Stimulated activated CD8-positive, alpha-beta memory T cell treated with anti-CD3 and anti-CD28 coated beads, Interleukin-15, amount 100 ng/mL, for 24 hours (primary cell): Measurements from ENCODE around the gene NRL.
A peak's percentile ranks its signal among the peaks of the same experiment; 100 is the strongest.

ENCODE experiments used
- DNase-seq: peaks from one replicate; pipeline ENCODE4 v3.0.0-alpha.2; 2020; ENCODE audit warnings: low read depth

The NRL gene

DNA sequence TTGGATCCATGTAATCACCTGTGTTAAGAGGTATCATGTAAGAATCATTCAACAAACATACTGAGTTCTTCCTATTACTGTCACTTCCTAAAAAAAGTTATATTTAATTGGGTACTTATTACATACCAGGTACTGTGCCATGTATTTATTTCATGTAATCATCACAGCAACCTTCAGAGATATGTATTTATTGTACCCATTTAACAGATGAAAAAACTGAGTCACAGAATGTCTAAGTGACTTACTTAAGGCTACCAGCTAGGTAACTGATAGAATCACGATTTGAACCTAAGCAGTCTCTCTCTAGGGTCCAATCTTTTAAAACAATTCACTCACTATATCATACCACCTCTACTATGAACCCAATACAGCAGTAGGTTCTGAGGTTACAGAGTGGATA, 29.7 kb upstream of the NRL start:
- no peak for DNase-seq

DNA sequence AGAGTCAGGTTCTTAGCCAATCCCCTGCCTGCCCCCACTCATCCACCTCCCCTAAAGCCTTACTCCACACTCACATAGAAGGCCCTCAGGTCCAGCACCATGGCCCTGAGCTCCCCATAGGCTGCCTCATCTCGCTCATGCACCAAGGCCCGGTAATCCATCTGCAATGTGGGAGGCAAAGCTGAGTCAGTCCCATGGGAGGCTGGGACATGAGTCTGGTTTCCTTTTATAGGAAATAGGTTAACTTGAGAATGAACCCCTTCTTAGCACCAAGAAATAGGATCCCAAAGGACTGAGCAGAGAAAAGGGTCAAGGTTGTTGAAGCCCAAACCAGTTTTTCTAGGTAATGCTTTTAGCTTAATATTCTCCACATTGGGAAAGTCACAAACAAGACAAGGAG, 28.8 kb upstream of the NRL start:
- DNase-seq = no peak

DNA sequence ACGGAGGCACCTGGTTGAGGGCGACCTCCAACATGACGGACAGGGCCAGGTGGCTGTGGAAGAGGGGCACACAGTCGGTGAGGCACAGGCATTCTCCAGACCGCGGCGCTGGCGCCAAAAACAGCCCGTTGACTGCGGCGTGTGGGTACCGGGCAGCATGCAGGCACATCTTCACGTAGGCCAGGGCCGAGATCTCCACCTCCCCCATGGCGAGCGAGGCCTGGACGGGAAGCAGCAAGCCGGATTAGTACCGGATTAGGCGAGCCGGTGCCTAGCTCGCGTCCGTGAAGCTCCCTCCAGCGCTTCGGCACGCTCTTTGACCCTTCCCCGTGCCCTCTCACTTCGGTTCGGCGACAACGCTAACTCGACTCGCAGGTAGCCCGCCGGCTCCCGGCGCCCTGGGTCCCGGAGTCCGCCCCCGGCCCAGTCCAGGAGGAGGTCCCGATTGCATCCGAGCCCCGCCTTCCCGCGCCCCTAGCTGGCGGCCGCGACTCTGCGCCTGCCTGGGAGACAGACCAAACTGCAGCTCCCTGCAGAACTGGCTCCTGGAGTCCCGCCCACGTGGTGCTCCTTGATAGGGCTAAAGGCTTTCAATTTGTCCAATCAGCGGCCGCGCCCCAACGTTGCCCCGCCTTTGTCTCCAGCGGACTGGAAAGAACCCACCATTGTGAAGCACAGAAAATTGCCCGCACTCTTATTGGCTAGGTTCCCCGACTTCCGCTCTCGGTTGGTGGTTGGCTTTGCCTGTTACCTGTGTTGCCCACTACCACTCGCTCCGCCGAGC, 26.5 kb upstream of the NRL start, which contains the start of gene EMC9:
TSS of gene EMC9 (minus strand) at position 495 of the 784 bp plus-strand sequence. CDS start at position 208, 287 bp downstream.
- peak; percentile 97 for DNase-seq

DNA sequence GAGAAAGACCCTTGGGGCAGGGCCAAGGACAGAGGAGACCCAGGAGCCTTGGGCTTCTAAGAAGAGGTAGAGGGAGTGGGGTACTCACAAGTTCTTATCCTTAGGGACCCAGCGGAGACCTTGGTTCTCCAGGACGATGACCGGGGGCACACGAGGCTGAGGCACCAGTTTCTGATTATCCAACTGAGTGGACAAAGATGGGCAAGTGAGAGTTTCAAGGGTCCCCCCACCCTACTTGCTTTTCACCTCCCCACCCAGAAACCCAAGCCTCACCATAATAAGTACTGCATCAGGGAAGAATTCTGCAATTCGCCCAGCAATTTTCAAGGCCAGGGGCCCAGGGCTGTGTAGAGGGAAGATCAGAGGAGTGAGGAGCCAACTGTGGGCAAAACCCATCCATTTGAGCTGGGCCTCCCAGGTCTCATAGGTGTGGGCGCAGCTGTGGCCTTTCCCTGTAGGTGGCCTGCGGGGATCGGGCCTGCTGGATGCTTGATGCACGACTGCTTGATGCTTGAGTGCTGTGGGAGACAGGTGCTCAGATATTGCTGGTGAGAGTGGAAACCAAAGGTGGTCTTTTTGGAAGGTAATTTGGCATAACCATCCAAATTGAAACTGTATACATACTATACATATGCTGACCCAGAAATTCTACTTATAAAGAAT, 24.7 kb upstream of the NRL start:
- no peak for DNase-seq

DNA sequence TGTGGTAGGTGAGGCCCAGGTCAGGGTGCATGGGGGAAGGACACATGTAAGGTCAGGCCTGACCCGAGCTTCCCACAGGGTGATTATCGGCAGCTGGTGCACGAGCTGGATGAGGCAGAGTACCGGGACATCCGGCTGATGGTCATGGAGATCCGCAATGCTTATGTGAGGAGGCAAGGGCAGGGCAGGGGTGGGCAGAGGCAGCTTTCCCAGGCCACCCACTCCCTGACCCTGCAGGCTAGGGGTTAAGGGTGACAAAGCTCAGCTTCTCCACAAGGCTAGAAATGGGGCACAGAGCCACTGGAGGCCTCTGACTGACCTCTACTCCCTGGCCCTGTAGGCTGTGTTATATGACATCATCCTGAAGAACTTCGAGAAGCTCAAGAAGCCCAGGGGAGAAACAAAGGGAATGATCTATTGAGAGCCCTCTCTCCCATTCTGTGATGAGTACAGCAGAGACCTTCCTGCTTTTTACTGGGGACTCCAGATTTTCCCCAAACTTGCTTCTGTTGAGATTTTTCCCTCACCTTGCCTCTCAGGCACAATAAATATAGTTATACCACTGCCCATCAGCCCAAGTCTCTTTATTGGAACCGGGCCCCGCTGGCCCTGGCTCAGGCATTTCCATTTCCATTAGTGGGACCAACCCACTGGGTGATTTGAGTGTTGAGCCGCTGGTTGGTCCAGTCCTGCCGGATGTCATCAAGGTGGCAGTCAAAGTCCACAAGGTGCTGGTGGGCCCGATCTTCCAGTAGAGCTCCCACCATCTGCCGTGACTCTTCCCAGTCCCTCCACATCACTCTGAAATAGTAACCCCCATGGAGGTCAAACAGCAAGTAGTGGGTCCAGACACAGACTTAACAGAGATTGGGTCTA, 23.9 kb upstream of the NRL start:
- no peak for DNase-seq

DNA sequence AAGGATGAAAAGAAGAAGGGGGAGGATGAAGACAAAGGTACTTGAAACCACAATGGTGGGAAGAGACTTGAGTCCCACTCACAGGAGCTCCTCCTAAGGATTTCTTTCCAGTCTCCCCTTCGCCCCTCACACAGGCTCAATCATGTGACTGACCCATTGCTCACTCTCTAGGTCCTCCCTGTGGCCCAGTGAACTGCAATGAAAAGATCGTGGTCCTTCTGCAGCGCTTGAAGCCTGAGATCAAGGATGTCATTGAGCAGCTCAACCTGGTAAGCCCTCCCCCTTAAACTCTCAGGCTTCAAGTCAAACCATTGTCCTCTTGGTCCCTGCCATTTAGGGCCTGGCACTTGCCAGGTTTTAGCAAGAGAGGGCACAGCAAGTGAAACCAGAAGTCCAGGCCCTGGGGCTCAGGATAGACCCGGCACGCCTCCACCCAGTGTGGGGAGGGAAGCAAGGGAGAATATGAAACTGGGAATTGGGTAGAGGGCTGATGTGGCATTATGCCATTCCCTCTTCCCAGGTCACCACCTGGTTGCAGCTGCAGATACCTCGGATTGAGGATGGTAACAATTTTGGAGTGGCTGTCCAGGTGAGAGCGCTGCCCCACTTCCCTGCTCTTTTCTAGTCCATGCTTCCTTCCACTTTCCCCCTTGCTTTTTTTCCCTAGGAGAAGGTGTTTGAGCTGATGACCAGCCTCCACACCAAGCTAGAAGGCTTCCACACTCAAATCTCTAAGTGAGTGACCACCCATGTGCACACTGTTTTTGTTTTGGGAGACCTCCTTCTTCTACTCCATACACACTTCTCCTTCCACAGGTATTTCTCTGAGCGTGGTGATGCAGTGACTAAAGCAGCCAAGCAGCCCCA, 23.0 kb upstream of the NRL start:
- no peak for DNase-seq

DNA sequence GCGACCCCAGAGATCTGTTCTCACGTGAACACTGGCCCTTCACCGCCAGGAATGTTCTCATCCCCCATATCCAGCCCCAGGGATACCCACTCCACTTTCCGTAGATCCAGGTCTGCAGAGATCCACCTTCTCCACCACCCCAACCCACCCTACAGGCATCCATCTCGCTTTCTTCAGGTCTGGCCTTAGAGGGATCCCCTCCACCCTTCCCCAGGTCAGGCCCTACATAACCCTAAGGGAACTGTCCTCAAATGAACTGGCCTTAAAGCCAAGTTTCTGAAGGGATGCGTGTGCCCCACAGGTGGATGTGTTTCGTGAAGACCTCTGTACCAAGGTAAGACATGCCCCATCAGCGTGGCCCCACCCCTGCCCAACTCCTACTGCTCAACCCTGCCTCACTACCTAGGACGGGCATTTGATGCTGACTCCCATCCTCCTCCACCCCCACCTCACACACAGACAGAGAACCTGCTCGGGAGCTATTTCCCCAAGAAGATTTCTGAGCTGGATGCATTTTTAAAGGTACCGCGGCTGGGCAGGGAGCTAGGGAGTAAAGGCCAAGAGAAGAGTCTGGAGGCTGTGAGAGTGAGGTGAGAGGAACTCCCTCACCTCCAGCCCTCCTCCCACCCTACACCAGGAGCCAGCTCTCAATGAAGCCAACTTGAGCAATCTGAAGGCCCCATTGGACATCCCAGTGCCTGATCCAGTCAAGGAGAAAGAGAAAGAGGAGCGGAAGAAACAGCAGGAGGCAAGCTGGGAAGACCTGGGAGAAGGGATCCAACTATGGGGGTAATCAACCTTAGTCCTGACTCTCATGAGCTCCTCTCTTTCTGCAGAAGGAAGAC, 22.2 kb upstream of the NRL start:
- no peak for DNase-seq

DNA sequence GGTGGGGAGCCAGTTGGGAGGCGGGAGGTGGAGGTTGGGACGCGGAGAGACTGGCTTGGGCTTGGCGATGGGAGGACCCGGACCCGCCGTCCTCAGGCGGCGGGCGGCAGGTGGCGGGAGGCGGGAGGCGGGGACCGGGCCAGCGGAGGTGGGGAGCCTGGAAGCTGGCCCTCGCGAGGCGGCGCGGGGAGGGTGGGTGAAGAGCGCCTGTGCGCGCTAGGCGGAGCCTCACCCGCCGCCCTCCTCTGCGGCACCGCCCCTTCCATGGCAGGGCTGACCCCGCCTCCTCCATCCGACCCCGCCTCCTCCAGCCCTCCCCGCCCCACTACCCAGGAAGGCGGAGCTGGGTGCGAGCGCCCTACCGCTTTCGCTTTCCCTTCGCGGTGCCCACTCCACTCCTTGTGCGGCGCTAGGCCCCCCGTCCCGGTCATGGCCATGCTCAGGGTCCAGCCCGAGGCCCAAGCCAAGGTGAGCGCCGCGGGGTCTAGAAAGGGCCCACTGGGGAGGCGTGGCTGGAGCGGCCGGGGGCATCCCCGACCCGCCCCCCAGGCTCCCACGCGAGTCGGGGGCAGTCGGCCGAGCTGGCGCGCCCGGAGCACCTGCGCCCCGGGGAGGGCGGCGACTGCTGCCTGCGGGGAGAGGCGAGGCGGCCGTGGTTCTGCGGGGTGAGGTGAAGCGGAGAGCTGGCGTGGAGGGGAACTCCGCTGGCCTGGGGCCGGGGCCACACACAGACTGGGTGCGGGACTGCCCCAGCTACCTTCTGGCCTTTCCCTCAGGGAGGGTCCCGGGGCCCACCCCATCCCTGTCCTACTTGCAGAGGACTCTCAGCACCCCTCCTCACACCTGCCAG, 21.3 kb upstream of the NRL start, which contains the start of gene PSME1:
TSS of gene PSME1 (plus strand) at position 361 of the 850 bp plus-strand sequence. CDS start at position 430, 69 bp downstream.
- peak; percentile 86 for DNase-seq

DNA sequence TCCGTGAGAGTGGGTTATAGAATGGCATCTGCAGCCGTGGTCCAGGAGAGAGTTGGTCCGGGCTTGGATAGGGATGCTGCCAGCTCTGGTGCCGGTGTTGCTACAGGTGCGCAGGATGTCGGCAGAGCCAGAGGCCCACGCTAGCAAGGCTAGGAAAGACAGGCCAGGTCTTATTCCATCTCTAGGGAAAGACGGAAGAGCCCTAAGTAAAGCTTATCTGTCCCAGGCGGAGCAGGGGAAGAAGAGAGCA, 20.8 kb upstream of the NRL start:
- DNase-seq = no peak

DNA sequence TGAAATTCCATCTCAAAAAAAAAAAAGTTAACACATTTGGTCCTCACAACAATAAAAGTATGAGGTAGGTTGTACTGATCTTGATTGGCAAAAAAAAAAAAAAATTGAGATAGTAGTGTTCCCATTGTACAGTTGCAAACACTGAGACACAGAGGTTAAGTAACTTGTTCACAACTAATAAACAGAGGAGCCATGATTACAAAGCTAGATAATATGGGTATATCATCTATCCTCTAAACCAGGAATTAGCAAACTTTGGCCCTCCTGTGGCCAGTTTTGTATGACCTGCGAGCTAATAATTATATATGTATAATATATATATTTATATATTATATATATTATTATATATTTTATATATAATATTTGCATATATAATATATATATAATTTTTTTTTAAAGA, 19.0 kb upstream of the NRL start:
- no peak for DNase-seq

DNA sequence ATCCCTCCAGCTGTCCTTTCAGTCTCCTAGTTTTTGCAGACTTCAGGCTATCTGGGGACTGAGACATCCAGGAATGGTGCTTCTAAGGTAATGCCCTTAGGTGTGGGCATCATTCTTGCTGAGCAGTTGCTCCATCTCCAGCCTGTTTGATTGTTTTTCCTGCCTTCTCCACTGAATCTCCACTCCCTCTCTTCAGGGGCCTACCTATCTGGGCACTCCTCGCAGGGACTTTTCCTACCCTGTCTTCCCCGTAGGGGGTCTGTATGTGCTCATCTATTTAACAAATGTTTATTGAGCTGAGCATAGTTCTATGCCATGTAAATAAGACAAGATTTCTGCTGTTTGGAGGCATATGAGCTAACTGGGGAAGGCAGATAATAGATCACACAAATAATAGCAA, 18.2 kb upstream of the NRL start:
- DNase-seq = no peak

DNA sequence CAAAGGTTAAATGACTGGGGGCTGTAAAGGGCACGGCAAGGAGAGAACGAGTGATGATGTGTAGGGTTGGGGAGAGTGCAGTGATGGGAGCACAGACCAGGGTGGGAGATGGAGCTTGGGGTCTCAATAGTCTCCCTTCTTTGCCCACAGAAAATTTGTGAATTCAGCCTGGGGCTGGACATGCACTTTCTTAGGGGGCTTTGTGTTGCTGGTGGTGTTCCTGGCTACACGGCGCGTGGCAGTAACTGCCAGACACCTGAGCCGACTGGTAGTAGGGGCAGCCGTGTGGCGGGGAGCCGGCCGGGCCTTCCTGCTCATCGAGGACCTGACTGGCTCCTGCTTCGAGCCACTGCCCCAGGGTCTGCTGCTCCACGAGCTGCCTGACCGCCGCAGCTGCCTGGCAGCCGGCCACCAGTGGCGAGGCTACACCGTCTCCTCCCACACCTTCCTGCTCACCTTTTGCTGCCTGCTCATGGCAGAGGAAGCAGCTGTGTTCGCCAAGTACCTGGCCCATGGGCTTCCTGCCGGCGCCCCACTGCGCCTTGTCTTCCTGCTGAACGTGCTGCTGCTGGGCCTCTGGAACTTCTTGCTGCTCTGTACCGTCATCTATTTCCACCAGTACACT, 17.4 kb upstream of the NRL start:
- DNase-seq = no peak

DNA sequence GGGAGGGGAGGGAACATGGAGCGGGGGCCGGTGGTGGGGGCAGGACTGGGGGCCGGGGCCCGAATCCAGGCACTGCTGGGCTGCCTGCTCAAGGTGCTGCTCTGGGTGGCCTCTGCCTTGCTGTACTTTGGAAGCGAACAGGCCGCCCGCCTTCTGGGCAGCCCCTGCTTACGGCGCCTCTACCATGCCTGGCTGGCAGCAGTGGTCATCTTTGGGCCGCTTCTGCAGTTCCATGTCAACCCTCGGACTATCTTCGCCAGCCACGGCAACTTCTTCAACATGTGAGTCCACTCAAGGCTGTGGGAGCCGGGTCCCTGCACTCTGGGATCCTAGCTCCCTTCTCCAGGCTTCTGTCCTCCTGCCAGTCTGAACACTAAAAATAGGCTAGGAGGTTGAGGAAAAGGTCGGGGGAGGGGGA, 16.8 kb upstream of the NRL start:
- no peak for DNase-seq

DNA sequence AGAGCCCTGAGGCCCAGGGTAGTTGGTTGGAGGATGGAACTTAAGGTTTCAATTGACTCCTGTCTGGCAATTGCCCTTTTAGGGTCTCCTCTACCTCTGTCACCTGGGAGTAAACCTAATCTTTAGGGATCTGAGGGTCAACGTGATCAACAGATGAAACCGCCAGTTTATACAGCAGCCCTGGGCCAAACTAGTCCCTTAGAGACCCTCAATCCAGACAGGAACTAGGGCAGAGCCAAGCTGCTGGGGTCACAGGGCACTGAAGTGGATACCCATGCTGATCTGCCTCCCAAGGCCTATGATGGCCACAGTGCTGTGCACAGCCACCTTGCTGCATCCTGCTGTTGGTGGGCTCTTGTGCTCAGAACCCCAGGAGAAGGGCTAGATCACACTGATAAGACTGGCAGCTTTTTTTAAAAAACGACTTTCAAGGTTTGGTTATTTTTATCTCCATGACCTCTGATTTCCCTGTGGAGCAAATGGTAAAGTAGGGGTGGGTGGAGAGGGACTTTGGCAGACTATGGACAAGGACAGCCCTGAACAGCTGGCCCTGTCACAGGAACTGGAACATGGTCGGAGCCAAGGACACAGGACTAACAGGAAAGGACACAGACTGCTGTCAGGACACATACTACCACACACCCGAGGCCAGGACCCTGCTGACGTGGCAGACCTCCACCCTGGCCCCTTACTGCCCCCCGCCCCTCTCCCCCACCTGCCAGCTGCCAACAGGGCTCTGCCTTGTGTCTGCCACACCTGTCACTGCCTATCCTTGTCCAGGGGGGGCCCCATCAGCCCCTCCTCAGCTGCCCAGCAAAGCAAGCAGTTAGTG, 16.2 kb upstream of the NRL start:
- DNase-seq = no peak

DNA sequence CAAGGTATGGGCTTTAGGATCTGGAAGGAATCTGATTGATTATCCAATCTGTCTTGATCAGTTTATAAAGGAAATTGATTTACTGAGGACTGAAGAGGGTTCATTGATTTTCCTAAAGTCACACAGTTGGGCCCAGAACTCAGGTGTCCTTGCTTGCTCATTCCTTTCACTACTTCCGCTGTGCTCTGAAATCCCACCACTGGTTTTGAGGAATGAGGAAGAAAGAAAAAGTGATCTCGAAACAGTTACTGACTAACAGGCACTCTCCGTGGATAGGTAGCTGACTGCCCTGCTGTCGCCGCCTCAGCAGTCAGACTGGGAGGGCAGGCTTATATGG, 15.6 kb upstream of the NRL start, which contains the start of gene FITM1:
TSS of gene FITM1 (plus strand) at position 280 of the 337 bp plus-strand sequence. CDS start 905 bp downstream, outside the sequence.
- no peak for DNase-seq

DNA sequence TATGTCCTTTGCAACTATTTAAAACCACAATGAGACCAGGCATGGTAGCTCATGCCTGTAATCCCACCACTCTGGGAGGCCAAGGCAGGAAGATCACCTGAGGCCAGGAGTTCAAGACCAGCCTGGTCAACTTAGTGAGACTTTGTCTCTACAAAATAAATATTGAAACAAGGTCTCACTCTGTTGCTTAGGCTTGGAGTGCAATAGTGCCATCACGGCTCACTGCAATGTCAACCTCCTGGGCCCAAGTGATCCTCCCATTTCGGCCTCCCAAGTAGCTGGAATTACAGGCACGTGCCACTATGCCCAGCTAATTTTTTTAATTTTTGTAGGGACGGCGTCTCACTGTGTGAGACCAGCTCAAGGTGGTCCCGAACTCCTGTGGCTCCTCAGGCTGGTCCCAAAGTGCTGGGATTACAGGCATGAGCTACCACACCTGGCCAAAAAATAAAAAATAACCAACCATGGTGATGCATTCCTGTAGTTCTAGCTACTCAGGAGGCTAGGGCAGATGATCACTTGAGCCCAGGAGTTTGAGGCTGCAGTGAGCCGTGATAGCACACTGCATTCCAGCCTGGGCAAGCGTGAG, 14.8 kb upstream of the NRL start:
- DNase-seq = no peak

DNA sequence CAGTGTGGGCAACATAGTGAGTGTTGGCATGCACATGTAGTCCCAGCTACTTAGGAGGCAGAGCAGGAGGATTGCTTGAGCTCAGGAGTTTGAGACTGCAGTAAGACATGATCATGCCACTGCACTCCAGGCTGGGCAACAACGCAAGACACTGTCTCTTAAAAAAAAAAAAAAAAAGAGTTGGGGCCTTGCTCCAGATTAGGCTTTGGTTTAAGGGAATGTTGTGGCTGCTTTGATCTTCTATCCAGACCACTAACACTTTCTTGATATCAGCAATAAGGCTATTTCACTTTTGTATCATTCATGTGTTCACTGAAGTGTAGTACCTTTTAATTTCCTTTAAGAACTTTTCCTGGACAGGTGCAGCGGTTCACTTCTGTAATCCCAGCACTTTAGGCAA, 12.9 kb upstream of the NRL start:
- DNase-seq = no peak

DNA sequence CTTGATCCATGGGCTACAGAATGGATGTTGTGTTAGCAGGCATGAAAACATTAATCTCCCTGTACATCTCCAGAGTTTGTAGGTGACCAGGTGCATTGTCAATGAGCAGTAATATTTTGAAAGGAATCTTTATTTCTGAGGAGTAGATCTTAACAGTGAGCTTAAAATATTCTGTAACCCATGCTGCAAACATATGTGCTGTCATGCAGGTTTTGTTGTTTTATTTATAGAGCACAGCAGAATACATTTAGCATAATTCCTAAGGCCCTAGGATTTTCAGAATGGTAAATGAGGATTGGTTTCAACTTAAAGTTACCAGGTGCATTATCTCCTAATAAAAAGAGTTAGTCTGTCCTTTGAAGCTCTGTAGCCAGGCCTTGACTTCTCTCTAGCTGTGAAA, 12.2 kb upstream of the NRL start:
- DNase-seq = no peak
